ENCODE measurements around the gene BAD. TPM values are rescaled to one million over a fixed set of nuclear protein-coding genes. Genes with fewer than 3 reads are reported as not detected.

BAD gene
- total RNA-seq, 2 donors from 2014 or later, result 39.2 to 83.8 TPM

- Histone ChIP-seq H3K9me3 (no peaks in the 10 kb centered on the region), H3K36me3 (peaks cover 66% of the 10 kb centered on the region), H3K27ac (no peak overlapping the region), H3K27me3 (replicated peaks; ENCODE audit: insufficient read depth) (no peaks in the 10 kb centered on the region), H3K4me1 (ENCODE audit: control insufficient read depth in 1 of 2, low read depth in 2 of 2) (no peaks in the 10 kb centered on the region), H3K4me3 (no peak overlapping the region)
- ATAC-seq (ENCODE audit: insufficient number of reproducible peaks, low FRiP score, low read depth), result no peak
- DNase-seq (ENCODE audit: low spot score), result no peak
- no peak for TF ChIP-seq CTCF (IDR thresholded peaks at IDR 0.05)
Observed at GRCh38 chr11:64262271-64263002, 22.0 kb downstream of the BAD start.

GRCh38 chr11:64261556-64262080 lies 22.8 kb downstream of the BAD start:
- H3K27ac ChIP-seq, result no peak overlapping the region
- no peaks in the 10 kb centered on the region for H3K4me1 ChIP-seq (ENCODE audit: control insufficient read depth in 1 of 2, low read depth in 2 of 2)
- ATAC-seq (ENCODE audit: insufficient number of reproducible peaks, low FRiP score, low read depth) (no peak), DNase-seq (ENCODE audit: low spot score) (no peak)
- H3K27me3 ChIP-seq (replicated peaks; ENCODE audit: insufficient read depth), result no peaks in the 10 kb centered on the region
- peaks cover 68% of the 10 kb centered on the region for H3K36me3 ChIP-seq
- H3K9me3 ChIP-seq, result no peaks in the 10 kb centered on the region
- H3K4me3 ChIP-seq, result no peak overlapping the region
- TF ChIP-seq CTCF (IDR thresholded peaks at IDR 0.05), result no peak

- Histone ChIP-seq H3K27ac (no peak overlapping the region), H3K27me3 (replicated peaks; ENCODE audit: insufficient read depth) (no peaks in the 10 kb centered on the region), H3K9me3 (no peaks in the 10 kb centered on the region), H3K4me3 (no peak overlapping the region), H3K4me1 (ENCODE audit: control insufficient read depth in 1 of 2, low read depth in 2 of 2) (no peaks in the 10 kb centered on the region), H3K36me3 (peaks cover 68% of the 10 kb centered on the region)
- no peak for TF ChIP-seq CTCF (IDR thresholded peaks at IDR 0.05)
- no peak for DNase-seq (ENCODE audit: low spot score)
- no peak for ATAC-seq (ENCODE audit: insufficient number of reproducible peaks, low FRiP score, low read depth)
Observed at GRCh38 chr11:64260147-64260708, 24.2 kb downstream of the BAD start.

- no peak for TF ChIP-seq CTCF (IDR thresholded peaks at IDR 0.05)
- no peaks in the 10 kb centered on the region for H3K9me3 ChIP-seq
- no peaks in the 10 kb centered on the region for H3K27me3 ChIP-seq (replicated peaks; ENCODE audit: insufficient read depth)
- H3K4me1 ChIP-seq (ENCODE audit: control insufficient read depth in 1 of 2, low read depth in 2 of 2), result no peaks in the 10 kb centered on the region
- H3K36me3 ChIP-seq, result peaks cover 67% of the 10 kb centered on the region
- no peak overlapping the region for H3K4me3 ChIP-seq
- no peak overlapping the region for H3K27ac ChIP-seq
- DNase-seq (ENCODE audit: low spot score) (no peak), ATAC-seq (ENCODE audit: insufficient number of reproducible peaks, low FRiP score, low read depth) (no peak)
Observed at GRCh38 chr11:64259533-64260067, 24.9 kb downstream of the BAD start.

GRCh38 chr11:64258946-64259532 lies 25.4 kb downstream of the BAD start:
- no peak for DNase-seq (ENCODE audit: low spot score)
- H3K36me3 ChIP-seq, result peaks cover 62% of the 10 kb centered on the region
- H3K27ac ChIP-seq, result no peak overlapping the region
- no peak for ATAC-seq (ENCODE audit: insufficient number of reproducible peaks, low FRiP score, low read depth)
- H3K4me3 ChIP-seq, result no peak overlapping the region
- no peaks in the 10 kb centered on the region for H3K9me3 ChIP-seq
- H3K4me1 ChIP-seq (ENCODE audit: control insufficient read depth in 1 of 2, low read depth in 2 of 2), result no peaks in the 10 kb centered on the region
- H3K27me3 ChIP-seq (replicated peaks; ENCODE audit: insufficient read depth), result no peaks in the 10 kb centered on the region
- no peak for TF ChIP-seq CTCF (IDR thresholded peaks at IDR 0.05)
